GM21723 (cell line): Measurements from ENCODE around the gene ALKBH5.

Source experiments
- ATAC-seq: cut with Tn5 transposase; IDR thresholded peaks from one replicate; pipeline ENCODE4 v1.9.1; 2021; ENCODE audit warnings: mild to moderate bottlenecking, moderate library complexity; ENCODE audit not compliant: unreplicated experiment

The ALKBH5 gene

GRCh38 chr17:18184143-18185031 lies 759 bp downstream of the ALKBH5 start:
- peak; percentile 4 for ATAC-seq

DNA sequence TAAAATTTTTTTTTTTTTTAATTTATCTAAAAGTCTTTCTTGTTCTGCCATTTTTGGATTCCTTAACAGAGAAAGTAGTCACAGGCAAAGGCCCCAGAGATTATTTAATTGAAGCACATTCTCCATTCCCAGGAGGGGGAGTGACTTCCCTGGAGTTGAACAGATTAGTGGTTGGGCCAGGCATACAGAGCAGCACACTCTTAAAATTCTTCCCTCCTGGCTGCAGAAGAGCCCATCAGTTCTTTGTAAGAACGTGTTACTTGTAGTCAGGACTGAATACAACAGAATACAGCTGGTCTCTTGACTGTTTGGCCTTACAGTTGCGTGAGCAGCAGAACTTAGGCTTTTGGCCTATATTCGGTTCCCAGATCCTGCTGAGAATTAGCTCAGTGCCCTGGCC lies 1.8 kb downstream of the ALKBH5 start:
- ATAC-seq: no peak

DNA sequence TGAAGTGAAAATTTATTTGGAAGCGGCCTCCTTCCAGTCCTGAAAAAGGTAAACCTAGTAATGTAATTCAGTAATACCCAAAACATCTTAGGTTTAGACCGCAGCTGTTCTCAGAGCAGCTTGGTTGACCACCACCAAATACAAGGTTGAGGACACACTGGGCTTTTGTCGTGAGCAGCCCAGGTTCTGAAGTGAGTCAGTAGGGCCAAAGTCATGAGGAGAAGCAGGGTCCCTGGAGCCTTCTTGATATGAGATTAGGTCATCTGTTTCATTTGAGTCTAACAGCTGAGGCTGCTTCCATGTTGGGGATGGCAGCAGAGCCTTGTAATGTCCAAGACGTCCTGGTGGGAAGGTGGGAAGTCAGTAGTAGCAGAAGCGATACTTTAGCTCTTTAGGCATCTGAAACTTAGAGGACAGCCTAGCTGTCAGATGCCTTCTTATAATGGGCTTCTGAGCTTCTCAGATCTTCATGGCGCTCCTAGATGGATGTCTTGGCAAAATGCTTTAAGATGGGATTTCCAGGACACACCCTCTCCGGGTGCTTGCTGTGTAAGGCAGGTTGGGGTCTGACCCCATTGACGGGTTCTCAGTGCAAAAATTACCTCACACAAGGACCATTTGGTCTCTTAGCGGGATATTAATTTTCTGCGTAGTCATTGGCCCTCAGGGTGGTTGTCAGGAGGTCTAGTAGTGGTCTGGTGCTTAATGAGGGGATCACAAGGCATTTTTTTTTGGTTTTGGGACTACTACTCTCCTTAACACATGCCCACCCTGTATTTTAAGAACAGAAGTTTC lies 2.4 kb downstream of the ALKBH5 start:
- no peak for ATAC-seq

GRCh38 chr17:18186627-18186982 lies 3.0 kb downstream of the ALKBH5 start:
- no peak for ATAC-seq

GRCh38 chr17:18187226-18187625 lies 3.6 kb downstream of the ALKBH5 start:
- no peak for ATAC-seq

DNA sequence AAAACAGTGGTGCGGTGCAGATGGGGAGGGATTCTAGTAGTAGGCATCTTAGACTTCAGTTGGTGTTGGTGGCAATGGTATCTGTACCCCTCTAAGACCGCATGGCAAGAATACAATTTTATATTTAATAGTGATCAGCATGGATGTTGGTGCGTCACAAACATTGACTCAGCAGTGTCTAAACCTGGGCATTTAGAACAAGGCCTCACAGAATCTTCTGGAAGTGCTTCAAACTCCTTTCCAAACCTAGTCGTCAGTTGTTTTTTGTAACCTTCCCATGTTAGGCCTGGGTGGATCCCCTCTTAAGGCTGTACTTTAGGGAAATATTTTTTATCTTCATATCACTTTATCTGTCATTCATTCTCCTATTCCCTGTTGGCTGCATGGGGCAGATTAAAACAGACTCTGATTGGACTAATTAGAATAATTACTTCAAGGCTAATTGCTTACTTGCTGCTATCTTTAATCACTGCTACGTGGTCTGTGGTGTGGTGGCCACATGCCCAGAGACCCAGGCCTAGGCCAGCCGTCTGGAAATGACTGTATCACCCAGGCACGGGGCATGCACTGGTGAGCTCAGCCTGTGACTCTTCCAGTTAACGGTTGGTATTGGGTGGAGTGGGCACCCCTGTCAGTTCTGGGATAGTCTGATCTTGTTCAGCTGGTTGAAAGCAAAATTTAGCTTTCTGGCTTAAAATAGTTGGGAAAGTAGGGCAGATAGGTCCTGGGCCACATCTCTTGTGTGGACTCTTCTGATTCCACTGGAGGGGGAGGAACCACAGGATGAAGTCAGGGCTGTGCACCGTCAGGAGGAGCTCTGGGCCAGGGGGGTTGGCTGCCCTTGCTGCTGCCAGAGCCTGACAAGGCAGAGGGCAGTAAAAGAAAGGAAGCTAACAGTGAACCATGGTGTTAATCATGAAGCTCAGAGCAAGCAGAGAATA lies 4.5 kb downstream of the ALKBH5 start:
- no peak for ATAC-seq

DNA sequence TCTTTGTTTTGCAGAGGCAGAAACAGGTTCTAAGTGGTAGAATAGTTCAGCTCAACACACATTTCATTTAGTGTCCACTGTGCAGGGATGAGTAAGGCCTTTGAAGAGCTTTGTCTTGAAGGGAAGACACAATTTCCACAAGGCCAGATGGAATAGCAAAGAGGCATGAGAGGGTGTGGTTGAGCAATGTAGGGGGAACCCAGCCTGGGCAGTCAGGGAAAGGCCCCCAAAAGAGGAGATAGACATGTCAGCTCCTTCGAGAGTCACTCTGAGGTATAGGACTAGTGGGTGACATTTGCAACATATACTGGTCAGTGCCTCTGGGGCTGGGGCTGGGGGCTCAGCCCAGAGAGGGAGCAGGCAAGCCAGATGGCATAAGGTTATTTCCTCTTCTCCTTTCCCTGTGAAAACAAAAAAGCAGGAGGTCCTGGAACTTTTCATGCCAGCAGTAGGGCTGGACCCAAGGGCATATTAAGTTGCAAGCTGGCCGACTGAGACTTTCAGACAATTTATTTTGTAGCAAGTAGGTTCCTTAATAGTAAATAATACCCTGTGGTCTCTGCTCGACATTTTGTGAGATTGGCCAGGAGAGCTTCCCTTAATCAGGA lies 7.1 kb downstream of the ALKBH5 start:
- no peak for ATAC-seq

GRCh38 chr17:18191236-18191667 lies 7.6 kb downstream of the ALKBH5 start:
- no peak for ATAC-seq

DNA sequence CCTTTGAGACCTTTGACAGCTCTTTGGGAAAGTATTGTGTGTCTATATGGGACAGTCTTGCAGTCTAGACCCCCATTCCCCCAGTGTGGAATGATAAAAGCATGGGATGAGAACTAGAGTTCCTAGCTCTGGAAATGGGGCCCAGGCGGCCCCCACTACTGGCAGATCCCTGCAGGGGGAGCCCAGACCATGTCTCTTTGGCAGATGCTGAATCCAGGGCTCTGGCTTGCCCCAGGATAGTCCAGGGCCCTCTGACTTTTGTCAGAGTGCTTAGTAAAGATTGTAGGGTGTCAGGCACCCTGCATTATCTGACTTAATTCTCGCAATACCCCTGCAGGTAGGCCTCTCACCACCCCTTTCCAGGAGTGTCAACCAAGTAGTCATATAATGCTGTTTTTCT lies 8.3 kb downstream of the ALKBH5 start:
- ATAC-seq: no peak

GRCh38 chr17:18194394-18194793 lies 10.8 kb downstream of the ALKBH5 start:
- ATAC-seq: no peak

DNA sequence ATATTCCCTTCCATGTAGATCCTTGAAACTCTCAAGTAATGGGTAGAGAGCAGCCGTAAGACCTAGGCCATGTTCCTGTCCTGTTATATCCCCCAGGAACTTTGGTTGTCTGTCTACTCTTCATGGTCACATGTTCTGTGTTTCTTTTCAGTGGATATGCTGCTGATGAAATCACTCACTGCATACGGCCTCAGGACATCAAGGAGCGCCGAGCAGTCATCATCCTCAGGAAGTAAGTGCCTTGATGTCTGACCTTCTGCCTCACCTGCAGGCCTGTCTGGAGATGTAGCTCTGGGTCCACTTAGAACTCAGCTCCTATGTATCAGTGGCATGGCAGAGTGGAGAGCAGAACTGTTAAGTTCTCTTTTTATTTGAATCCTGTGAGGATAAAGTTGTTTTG lies 11.2 kb downstream of the ALKBH5 start:
- ATAC-seq: no peak

DNA sequence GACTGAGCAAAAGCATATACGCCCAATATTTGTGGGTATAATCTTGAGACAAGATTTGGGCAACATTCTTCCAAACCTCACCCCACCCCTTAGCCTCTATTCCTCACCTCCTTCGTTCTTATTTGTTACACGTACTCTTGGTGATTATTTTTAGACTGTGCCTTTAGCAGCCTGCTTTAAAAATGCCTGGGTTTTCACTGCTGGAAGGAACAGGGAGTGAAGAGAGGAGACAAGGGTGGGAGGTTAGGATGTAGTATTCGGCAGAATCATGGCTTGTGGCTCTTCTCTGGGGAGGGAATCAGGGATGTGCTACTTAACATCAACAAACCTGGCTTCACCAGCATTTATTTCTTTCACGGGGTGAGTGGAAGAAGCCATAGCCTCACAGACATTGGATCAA lies 11.6 kb downstream of the ALKBH5 start:
- ATAC-seq: no peak

DNA sequence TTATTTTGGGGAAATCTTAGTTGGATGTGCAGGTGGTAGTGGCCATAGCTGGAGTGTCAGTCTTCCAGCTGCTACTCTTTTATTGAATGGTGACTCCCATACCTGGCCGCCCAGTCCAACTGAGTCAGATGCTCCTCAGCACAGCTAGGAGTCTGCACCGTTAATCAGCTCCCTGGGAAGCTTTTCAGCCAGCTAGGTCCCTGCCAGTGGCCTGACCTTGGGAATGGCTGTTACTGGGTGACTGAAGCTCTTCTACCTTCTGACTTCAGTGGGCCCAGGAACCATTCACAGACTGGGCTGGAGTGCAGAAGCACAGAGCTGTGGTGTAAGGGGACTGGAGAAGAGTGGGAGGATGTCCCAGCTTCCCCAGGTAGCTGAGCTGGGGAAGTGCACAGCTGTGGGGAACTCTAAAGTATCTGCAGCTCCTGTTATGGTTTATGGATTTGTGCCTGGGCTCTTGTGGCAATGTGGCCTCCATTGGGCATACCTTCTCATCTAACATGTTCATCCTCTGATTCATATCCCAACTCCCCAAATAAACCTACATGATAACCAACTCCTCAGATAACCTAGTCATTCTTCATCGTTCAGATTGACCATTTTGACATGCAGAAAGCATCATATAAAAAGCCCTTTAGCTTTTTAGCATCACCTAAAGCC lies 14.0 kb downstream of the ALKBH5 start:
- no peak for ATAC-seq

DNA sequence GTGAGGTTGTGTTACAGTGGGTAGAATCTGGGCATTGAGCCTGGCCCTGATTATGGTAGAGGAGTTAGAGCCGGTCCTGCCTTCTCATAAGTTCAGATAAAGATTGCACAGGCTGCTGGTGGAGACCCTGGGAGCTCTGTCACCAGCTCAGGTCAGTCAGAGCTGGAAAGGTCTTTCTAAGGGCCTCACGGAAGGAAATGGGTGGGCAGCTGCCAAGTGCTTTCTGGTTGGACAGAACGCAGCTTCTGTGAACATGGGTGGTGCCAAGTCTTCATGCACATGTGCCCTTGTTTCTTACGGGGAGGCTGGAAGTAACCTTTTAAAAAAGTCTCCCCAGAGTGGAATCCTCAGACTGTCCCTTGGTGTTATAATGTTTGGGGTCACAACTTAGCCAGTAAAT lies 14.9 kb downstream of the ALKBH5 start:
- ATAC-seq: no peak

GRCh38 chr17:18201108-18201507 lies 17.5 kb downstream of the ALKBH5 start:
- no peak for ATAC-seq

DNA sequence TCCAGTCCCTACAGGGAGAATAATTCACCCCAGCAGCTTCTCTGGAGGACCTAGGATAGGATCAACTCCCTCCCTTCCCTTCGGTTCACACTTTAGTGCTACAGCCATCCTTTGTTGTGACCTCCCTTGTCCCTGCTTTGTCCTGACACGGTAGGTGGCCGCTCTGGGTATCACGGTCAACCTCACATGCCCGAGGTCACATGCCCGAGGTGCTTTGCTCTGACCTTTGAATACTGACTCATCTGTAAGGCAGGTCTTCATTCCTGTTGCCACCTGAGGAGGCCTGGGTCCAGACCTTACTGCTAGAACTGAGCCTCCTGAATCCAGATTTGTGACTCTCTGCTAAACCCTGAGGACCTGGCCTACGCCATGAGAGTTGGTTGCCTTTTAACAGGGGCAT lies 19.7 kb downstream of the ALKBH5 start:
- no peak for ATAC-seq

DNA sequence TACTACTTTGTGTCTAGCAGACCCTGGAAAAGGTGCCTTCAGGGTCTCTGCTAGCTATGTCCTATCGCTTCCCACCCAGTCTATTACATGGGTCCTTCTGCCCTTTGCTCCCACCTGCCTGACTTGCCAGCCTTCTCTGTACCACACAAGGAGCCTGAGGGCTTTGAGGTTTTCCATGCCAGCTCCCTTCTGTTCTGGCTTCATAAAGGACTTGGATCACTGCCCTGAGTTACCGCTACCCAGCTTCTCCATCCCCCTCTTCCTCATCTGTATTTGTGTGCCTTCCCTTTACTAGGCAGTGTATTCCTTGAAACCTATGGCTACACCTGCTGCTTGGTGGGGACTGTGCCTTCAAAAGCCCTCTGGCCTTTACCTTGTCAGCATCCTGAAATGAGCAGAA lies 22.2 kb downstream of the ALKBH5 start:
- no peak for ATAC-seq

- ATAC-seq: no peak
Observed at GRCh38 chr17:18206962-18207361, 23.3 kb downstream of the ALKBH5 start.

GRCh38 chr17:18208092-18208491 lies 24.5 kb downstream of the ALKBH5 start:
- no peak for ATAC-seq

DNA sequence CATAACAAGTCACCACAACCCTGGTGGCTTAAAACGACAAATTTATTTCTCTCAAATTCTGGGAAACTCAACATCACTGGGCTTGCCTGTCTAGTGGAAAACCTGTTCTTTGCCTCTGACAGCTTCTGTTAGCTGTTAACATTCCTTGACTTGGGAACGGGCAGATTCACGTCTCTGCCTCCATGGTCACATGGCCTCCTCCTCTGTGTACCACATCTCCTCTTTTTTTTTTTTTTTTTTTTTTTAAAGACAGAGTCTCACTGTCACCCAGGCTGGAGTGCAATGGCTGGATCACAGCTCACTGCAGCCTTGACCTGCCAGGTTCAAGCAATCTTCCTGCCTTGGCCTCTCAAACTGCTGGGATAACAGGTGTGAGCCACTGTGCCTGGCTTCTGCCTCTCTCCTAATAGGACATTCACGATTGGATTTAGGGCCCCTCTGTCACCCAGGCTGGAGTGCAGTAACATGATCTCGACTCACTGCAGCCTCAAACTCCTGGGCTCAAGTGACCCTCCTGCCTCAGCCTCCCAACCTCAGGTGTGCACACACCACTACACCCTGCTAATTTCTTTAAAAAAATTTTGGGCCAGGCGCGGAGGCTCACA lies 30.1 kb downstream of the ALKBH5 start:
- ATAC-seq: no peak
